H1 (cell line): ENCODE results near the gene LARGE2. TPM values are rescaled to one million over a fixed set of nuclear protein-coding genes. Genes with fewer than 3 reads are reported as not detected.
A peak's percentile ranks its signal among the peaks of the same experiment; 100 is the strongest.

Experiments used
- CTCF ChIA-PET: fragments of 300-600 bp; sonication (Branson Sonifier 250); formaldehyde crosslinking; loops from one replicate; lab custom pipeline; 2021; ENCODE audit not compliant: partially characterized antibody; lab: Charles Lee
- POLR2A ChIA-PET: fragments of 300-600 bp; sonication (Branson Sonifier 250); formaldehyde crosslinking; loops from one replicate; lab custom pipeline; 2021; ENCODE audit warnings: inconsistent platforms; ENCODE audit not compliant: partially characterized antibody; lab: Charles Lee
- DNase-seq, 2 experiments: peaks; one replicate each; pipeline versions ENCODE4 v3.0.0 to v3.0.0-alpha.2; 2010 to 2022; ENCODE audit warnings: low spot score in 2 of 2, low read depth in 1 of 2, mixed read lengths in 1 of 2
- FAIRE-seq: peaks from 2 replicates; lab custom pipeline; 2011; peaks lifted over from hg19 to GRCh38; lab: Jason Lieb, UNC
- H2AFZ ChIP-seq: 2 replicates; pipeline ENCODE4 v1.8.1; 2012; ENCODE audit warnings: low read length, inconsistent platforms
- H2AK5ac ChIP-seq: 2 replicates; pipeline ENCODE4 v1.6.1; 2013; ENCODE audit warnings: low read depth, low read length
- H2BK120ac ChIP-seq: replicated peaks from 2 replicates; pipeline ENCODE3; 2013; ENCODE audit warnings: low read depth, low read length, inconsistent platforms
- H2BK12ac ChIP-seq: 2 replicates; pipeline ENCODE4 v1.6.1; 2013; ENCODE audit warnings: low read depth, low read length
- H2BK15ac ChIP-seq: 2 replicates; pipeline ENCODE4 v1.6.1; 2013; ENCODE audit warnings: low read length
- H2BK20ac ChIP-seq: 2 replicates; pipeline ENCODE4 v1.6.1; 2013; ENCODE audit warnings: low read length
- H2BK5ac ChIP-seq: 2 replicates; pipeline ENCODE4 v1.6.1; 2013; ENCODE audit warnings: low read depth, low read length
- H3K14ac ChIP-seq: 2 replicates; pipeline ENCODE4 v1.6.1; 2013; ENCODE audit warnings: inconsistent platforms; ENCODE audit not compliant: insufficient read length
- H3K18ac ChIP-seq: 2 replicates; pipeline ENCODE4 v1.6.1; 2013; ENCODE audit warnings: low read length; ENCODE audit errors: extremely low read depth
- H3K23ac ChIP-seq: 2 replicates; pipeline ENCODE4 v1.6.1; 2013; ENCODE audit warnings: inconsistent platforms; ENCODE audit not compliant: insufficient read length
- H3K23me2 ChIP-seq: 2 replicates; pipeline ENCODE4 v1.6.1; 2013; ENCODE audit warnings: low read depth, low read length
- H3K27ac ChIP-seq: 2 replicates; pipeline ENCODE4 v1.6.1; 2011; ENCODE audit warnings: low read depth, low read length, inconsistent platforms
- H3K27me3 ChIP-seq, 4 experiments: replicated peaks in 1 of 4; 1 replicate in 1 of 4; 2 replicates in 3 of 4; pipeline versions ENCODE4 v1.6.1 to v1.8.1; 2011 to 2013; ENCODE audit warnings: low read length in 3 of 4, mild to moderate bottlenecking in 3 of 4, inconsistent platforms in 2 of 4, mixed read lengths in 2 of 4, moderate library complexity in 1 of 4; ENCODE audit not compliant: control insufficient read depth in 3 of 4, insufficient read depth in 3 of 4; ENCODE audit errors: extremely low read depth in 1 of 4
- H3K36me3 ChIP-seq, 4 experiments: 2 replicates each; pipeline versions ENCODE4 v1.6.1 to v1.8.1; 2011 to 2013; ENCODE audit warnings: mild to moderate bottlenecking in 4 of 4, low read length in 3 of 4, moderate library complexity in 2 of 4, control low read depth in 1 of 4, inconsistent platforms in 1 of 4; ENCODE audit not compliant: insufficient read depth in 4 of 4, control insufficient read depth in 2 of 4
- H3K4ac ChIP-seq: replicated peaks from 2 replicates; pipeline ENCODE3; 2013; ENCODE audit warnings: low read length, low read depth, mixed read lengths, inconsistent platforms; ENCODE audit not compliant: insufficient read length
- H3K4me1 ChIP-seq, 4 experiments: replicated peaks in 1 of 4; 1 replicate in 1 of 4; 2 replicates in 3 of 4; pipeline versions ENCODE4 v1.6.1 to v1.8.1; 2011 to 2013; ENCODE audit warnings: low read length in 3 of 4, inconsistent platforms in 2 of 4, mixed read lengths in 1 of 4; ENCODE audit not compliant: insufficient read depth in 4 of 4, control insufficient read depth in 3 of 4
- H3K4me2 ChIP-seq, 2 experiments: 2 replicates each; pipeline versions ENCODE4 v1.6.1 to v1.8.1; 2011 to 2013; ENCODE audit warnings: low read depth in 2 of 2, low read length in 2 of 2, control low read depth in 1 of 2, inconsistent platforms in 1 of 2, mild to moderate bottlenecking in 1 of 2; ENCODE audit not compliant: insufficient read depth in 1 of 2
- H3K4me3 ChIP-seq, 4 experiments: fragments of 200-600, 300-600 bp in 1 of 4; sonication (generic), shearing (Covaris generic), sonication (Bioruptor Twin) in 1 of 4; 2 replicates each; pipeline versions ENCODE4 v1.5.1 to v1.8.1; 2011 to 2016; ENCODE audit warnings: low read length in 4 of 4, low read depth in 3 of 4, control low read depth in 2 of 4, inconsistent platforms in 2 of 4, mild to moderate bottlenecking in 2 of 4, mixed read lengths in 1 of 4, moderate library complexity in 1 of 4; ENCODE audit not compliant: insufficient read depth in 2 of 4; ENCODE audit errors: extremely low read depth in 1 of 4
- H3K56ac ChIP-seq: replicated peaks from 2 replicates; pipeline ENCODE3; 2013; ENCODE audit warnings: low read depth, mild to moderate bottlenecking, mixed read lengths, low read length, inconsistent platforms; ENCODE audit not compliant: insufficient read length
- H3K79me1 ChIP-seq: 2 replicates; pipeline ENCODE4 v1.6.1; 2013; ENCODE audit warnings: low read depth, low read length, control low read depth
- H3K79me2 ChIP-seq, 2 experiments: 2 replicates each; pipeline versions ENCODE4 v1.6.1 to v1.8.1; 2012 to 2013; ENCODE audit warnings: low read length in 2 of 2, mild to moderate bottlenecking in 2 of 2, inconsistent platforms in 1 of 2; ENCODE audit not compliant: insufficient read depth in 2 of 2, control insufficient read depth in 1 of 2
- H3K9ac ChIP-seq, 4 experiments: replicated peaks in 1 of 4; 1 replicate in 1 of 4; 2 replicates in 3 of 4; pipeline versions ENCODE4 v1.6.1 to v1.8.1; 2011 to 2013; ENCODE audit warnings: low read depth in 3 of 4, low read length in 3 of 4, control low read depth in 2 of 4, mild to moderate bottlenecking in 2 of 4, moderate library complexity in 2 of 4, inconsistent platforms in 1 of 4; ENCODE audit errors: extremely low read depth in 1 of 4
- H3K9me3 ChIP-seq, 2 experiments: 2 replicates each; pipeline versions ENCODE4 v1.6.1 to v1.8.1; 2012 to 2013; ENCODE audit warnings: mild to moderate bottlenecking in 2 of 2, moderate library complexity in 2 of 2, control low read depth in 1 of 2, inconsistent platforms in 1 of 2, low read depth in 1 of 2, low read length in 1 of 2, mixed read lengths in 1 of 2; ENCODE audit not compliant: insufficient read depth in 2 of 2
- H4K20me1 ChIP-seq, 2 experiments: replicated peaks in 1 of 2; 2 replicates each; pipeline versions ENCODE3 to v1.8.1; 2011 to 2013; ENCODE audit warnings: inconsistent platforms in 2 of 2, low read length in 2 of 2, mild to moderate bottlenecking in 1 of 2; ENCODE audit not compliant: insufficient read depth in 2 of 2, control insufficient read depth in 1 of 2
- H4K5ac ChIP-seq: 2 replicates; pipeline ENCODE4 v1.6.1; 2013; ENCODE audit warnings: low read length, low read depth, mixed read lengths, inconsistent platforms; ENCODE audit not compliant: insufficient read length
- H4K8ac ChIP-seq: 2 replicates; pipeline ENCODE4 v1.8.0; 2013; ENCODE audit warnings: mild to moderate bottlenecking, moderate library complexity, low read length, inconsistent platforms; ENCODE audit not compliant: insufficient read depth; ENCODE audit errors: extremely low read depth
- H4K91ac ChIP-seq: replicated peaks from 2 replicates; pipeline ENCODE3; 2013; ENCODE audit warnings: low read length, mixed read lengths, inconsistent platforms; ENCODE audit not compliant: insufficient read length
- BRCA1 ChIP-seq: IDR thresholded peaks from 2 replicates; pipeline ENCODE4 v1.6.1; 2012; ENCODE audit warnings: low read depth, low read length, improper control_type of control experiment
- EZH2 ChIP-seq: fragments of 200-600 bp; sonication (generic); IDR thresholded peaks from 2 replicates; pipeline ENCODE4 v1.7.1; 2012; ENCODE audit warnings: low read depth, mild to moderate bottlenecking, moderate library complexity, low read length, inconsistent platforms; ENCODE audit not compliant: severe bottlenecking
- HDAC6 ChIP-seq: IDR thresholded peaks from one replicate; pipeline ENCODE4 v1.7.1; 2012; ENCODE audit warnings: low read depth, mild to moderate bottlenecking, inconsistent platforms, low read length, moderate library complexity
- PHF8 ChIP-seq: fragments of 200-600 bp; sonication (generic); conservative IDR thresholded peaks from 2 replicates; pipeline ENCODE4 v1.7.1; 2012; ENCODE audit warnings: low read depth, mild to moderate bottlenecking, inconsistent platforms, low read length, moderate library complexity
- POLR2A ChIP-seq, 2 experiments: IDR thresholded peaks; 1 replicate in 1 of 2; 2 replicates in 1 of 2; pipeline ENCODE4 v1.6.1; 2011; ENCODE audit warnings: low read depth in 2 of 2, low read length in 2 of 2, mild to moderate bottlenecking in 2 of 2; ENCODE audit errors: control extremely low read depth in 1 of 2
- RNF2 ChIP-seq: fragments of 200-900, 300-1000 bp; sonication (generic); IDR thresholded peaks from 2 replicates; pipeline ENCODE4 v1.7.1; 2016; ENCODE audit warnings: borderline replicate concordance, low read depth, mild to moderate bottlenecking, antibody characterized with exemption, low read length; ENCODE audit not compliant: poor library complexity, severe bottlenecking; ENCODE audit errors: missing control alignments
- SP2 ChIP-seq: IDR thresholded peaks from 2 replicates; pipeline ENCODE4 v1.6.1; 2012; ENCODE audit warnings: mild to moderate bottlenecking, low read length, inconsistent platforms
- YY1 ChIP-seq: IDR thresholded peaks from 2 replicates; pipeline ENCODE4 v1.6.1; 2011; ENCODE audit warnings: low read depth, mild to moderate bottlenecking, low read length
- WGBS, 2 experiments: shearing (Covaris generic) in 1 of 2; methylation state at CpG; one replicate each; pipeline versions ENCODE4 v1.1.6 to v1.1.7; 2013 to 2015; ENCODE audit warnings: low lambda C conversion rate in 2 of 2, mixed read lengths in 2 of 2, inconsistent platforms in 1 of 2, low coverage in 1 of 2, missing lambda C conversion rate in 1 of 2; ENCODE audit not compliant: insufficient replicate concordance in 2 of 2, insufficient coverage in 1 of 2, insufficient read length in 1 of 2; ENCODE audit errors: extremely low coverage in 1 of 2, missing lambda C conversion rate in 1 of 2; 5-methylcytosine and 5-hydroxymethylcytosine counted together
- long read RNA-seq, 2 experiments: library from RNA in 1 of 2; library from capped mRNA in 1 of 2; stranded (forward); transcript quantifications; one replicate each; pipeline ENCODE4 v2.0.0, GENCODE V29; 2021; ENCODE audit warnings: inconsistent platforms in 1 of 2
- polyA minus RNA-seq, 3 experiments: library from RNA; depleted of rRNA, polyadenylated mRNA; stranded (reverse); fragments of >200 nt; gene quantifications; 1 replicate in 2 of 3; 2 replicates in 1 of 3; pipeline ENCODE4 v1.2.3, GENCODE V29; 2011
- polyA plus RNA-seq, 7 experiments: library from polyadenylated mRNA; depleted of rRNA in 3 of 7; stranded (reverse) in 5 of 7; unstranded in 2 of 7; fragments of >200 nt in 5 of 7; fragments of 200-250 nt in 2 of 7; gene quantifications; 1 replicate in 5 of 7; 2 replicates in 1 of 7; 4 replicates in 1 of 7; pipeline versions ENCODE4 v1.2.1 to v1.2.3, GENCODE V29; 2011 to 2013; ENCODE audit warnings: missing spikeins in 2 of 7, mixed read lengths in 2 of 7
- total RNA-seq: library from RNA; stranded (reverse); fragmentation: NEBNext Ultra II Directional; extraction: Animal tissue kit (Norgen Biotek cat#: 25700); gene quantifications from 2 replicates; pipeline ENCODE4 v1.2.1, GENCODE V29; 2021

LARGE2 gene
- total RNA-seq (108 and 111 TPM in 2 replicates), polyA plus RNA-seq (2011; rRNA removed) (137 and 234 TPM in 2 replicates), polyA minus RNA-seq (2011; rRNA and poly(A)+ RNA removed) (42.7 and 52.0 TPM in 2 replicates)
- 102 TPM for polyA plus RNA-seq (2011; cell fraction: cytosol; rRNA removed)
- 281 TPM for polyA plus RNA-seq (2011; cell fraction: nucleus; rRNA removed)
- 84.9 to 132 TPM (median 122 TPM) in 4 replicates for polyA plus RNA-seq (2012, experiment 1 of 2)
- 163 TPM for polyA plus RNA-seq (2012, experiment 2 of 2)
- polyA plus RNA-seq (2013, experiment 1 of 2), result 207 TPM
- 217 TPM for polyA plus RNA-seq (2013, experiment 2 of 2)
- 50.4 TPM for polyA minus RNA-seq (2011; cell fraction: cytosol; rRNA and poly(A)+ RNA removed)
- polyA minus RNA-seq (2011; cell fraction: nucleus; rRNA and poly(A)+ RNA removed), result 42.7 TPM
- long read RNA-seq, experiment 1, transcript LARGE2-201 (13 exons, 2,522 nt), result major isoform, 10 of 106 reads
- long read RNA-seq, experiment 1, transcript LARGE2-202 (14 exons, 2,516 nt), result major isoform, 10 of 106 reads
- long read RNA-seq, experiment 1, partial matches to known transcripts, result 54 of 106 reads
- long read RNA-seq, experiment 1, other reads (novel, unspliced or antisense), result 29 of 106 reads
- long read RNA-seq, experiment 2, result 0 reads

DNA sequence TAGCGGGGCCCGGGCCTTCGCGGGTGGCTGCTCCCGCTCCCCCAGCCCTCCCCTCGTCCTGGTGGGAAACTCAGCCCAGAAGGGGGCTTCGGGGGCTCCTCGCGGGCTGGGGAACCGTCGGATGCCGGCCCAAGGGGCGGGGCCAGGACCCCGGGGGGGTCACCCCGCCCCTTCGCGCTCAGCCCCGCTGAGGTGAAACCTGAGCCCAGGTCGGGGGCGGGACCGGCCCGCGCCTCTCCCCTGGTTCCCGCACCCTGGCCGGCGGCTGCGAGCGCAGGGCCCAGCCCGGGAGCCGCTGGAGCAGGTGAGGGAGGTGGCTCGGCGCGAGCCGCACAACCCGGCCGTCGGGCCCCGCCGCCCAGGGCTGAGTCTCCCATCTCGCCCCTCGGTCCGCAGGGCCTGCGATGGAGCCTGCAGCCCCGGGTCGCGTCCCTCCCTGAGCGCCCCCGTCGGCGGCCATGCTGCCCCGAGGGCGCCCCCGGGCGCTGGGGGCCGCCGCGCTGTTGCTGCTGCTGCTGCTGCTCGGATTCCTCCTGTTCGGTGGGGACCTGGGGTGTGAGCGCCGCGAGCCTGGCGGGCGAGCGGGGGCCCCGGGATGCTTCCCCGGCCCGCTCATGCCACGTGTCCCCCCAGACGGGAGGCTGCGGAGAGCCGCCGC is at the start of gene LARGE2:
Gene LARGE2, plus strand, starts transcription at position 232 of the 658 bp plus-strand sequence. Its CDS starts 227 bp downstream, at position 459.
- POLR2A ChIA-PET, result interaction anchor here (0.6 to 9.8 kb wide), 33 partner anchors 10 to 372 kb away, joined by 3 to 115 read pairs (median 5); no protein-coding TSS in a partner anchor
- Histone ChIP-seq H3K4me3 (peak within 1 kb of the TSS; percentile 63 to 78 (median 68)), H3K9me3 (no peaks in the 10 kb centered on the region), H4K20me1 (peaks cover 10 to 16% of the 10 kb centered on the region in 2 experiments), H4K8ac (peak within 1 kb of the TSS; percentile 93; the same call in 1 of the 2 replicates), H3K4ac (peak within 1 kb of the TSS; percentile 45), H3K9ac (peak within 1 kb of the TSS; percentile 67 to 81 (median 73); a peak in 6 of 7 replicates), H3K27ac (peak within 1 kb of the TSS; percentile 76; the same call in 1 of the 2 replicates), H2BK120ac (peak within 1 kb of the TSS; percentile 30), H3K23ac (no peak within 1 kb of the TSS), H2BK5ac (peak within 1 kb of the TSS; percentile 93; the same call in 1 of the 2 replicates), H2AK5ac (peak within 1 kb of the TSS; percentile 44; the same call in 1 of the 2 replicates), H3K27me3 (peaks cover 0 to 9% (median 0%) of the 10 kb centered on the region in 4 experiments; a peak in 3 of 7 replicates), H3K14ac (no peak within 1 kb of the TSS), H3K18ac (peak within 1 kb of the TSS; percentile 97), H3K79me2 (peaks cover 0 to 11% of the 10 kb centered on the region in 2 experiments; a peak in 1 of 4 replicates), H3K79me1 (peaks cover 13% of the 10 kb centered on the region), H3K36me3 (peaks cover 2 to 21% (median 10%) of the 10 kb centered on the region in 4 experiments; a peak in 6 of 8 replicates), H4K91ac (peak within 1 kb of the TSS; percentile 42), H3K23me2 (peaks cover 16% of the 10 kb centered on the region), H2BK12ac (peak within 1 kb of the TSS; percentile 97), H2BK20ac (peak within 1 kb of the TSS; percentile 83; the same call in 1 of the 2 replicates), H4K5ac (peak within 1 kb of the TSS; percentile 73), H2AFZ (no peak within 1 kb of the TSS), H3K4me1 (peaks cover 12 to 32% (median 20%) of the 10 kb centered on the region in 4 experiments), H3K4me2 (peak within 1 kb of the TSS; percentile 81 to 91), H2BK15ac (peak within 1 kb of the TSS; percentile 29; the same call in 1 of the 2 replicates), H3K56ac (peak within 1 kb of the TSS; percentile 62)
- WGBS, 2 experiments, result 2% methylated on average over 22 of the region's 73 CpGs; no CpG with 5 or more reads in 1 of the 2 experiments
- DNase-seq (peak in 1 of 2 experiments; percentile 86), FAIRE-seq (no peak)
- CTCF ChIA-PET, result interaction anchor here (0.9 to 2.2 kb wide), 4 partner anchors 34 to 84 kb away, joined by 4 to 9 read pairs (median 5); no protein-coding TSS in a partner anchor
- no peak for TF ChIP-seq RNF2
- no peak; a peak in 1 of 3 replicates for TF ChIP-seq POLR2A (IDR thresholded peaks at IDR 0.05; ENCODE audit: control extremely low read depth in 1 of 2, low read depth in 2 of 2, low read length in 2 of 2)
- peak; percentile 63; the same call in 1 of the 2 replicates for TF ChIP-seq YY1
- TF ChIP-seq BRCA1, result no peak
- peak; percentile 10 for TF ChIP-seq EZH2
- peak; percentile 49; the same call in 1 of the 2 replicates for TF ChIP-seq PHF8
- no peak for TF ChIP-seq HDAC6
- no peak for TF ChIP-seq SP2
